Kidney (tissue), 14 donors: ENCODE data around the gene RND3. TPM values are rescaled to one million over a fixed set of nuclear protein-coding genes. Genes with fewer than 3 reads are reported as not detected.

ENCODE experiments used
- DNase-seq, 5 donors: peaks; one replicate each; pipeline ENCODE4 v3.0.0-alpha.2; 2013 to 2020
- FAIRE-seq: peaks from 2 replicates; lab custom pipeline; 2012; peaks lifted over from hg19 to GRCh38; lab: Jason Lieb, UNC
- H3K27ac ChIP-seq, 2 donors: one replicate each; pipeline ENCODE4 v1.7.0; 2013; ENCODE audit warnings: low read depth in 2 of 2, low read length in 2 of 2, inconsistent platforms in 1 of 2
- H3K27me3 ChIP-seq: one replicate; pipeline ENCODE4 v1.7.1; 2013; ENCODE audit warnings: low read length, inconsistent platforms; ENCODE audit not compliant: control insufficient read depth, insufficient read depth
- H3K36me3 ChIP-seq, 3 donors: one replicate each; pipeline versions ENCODE4 v1.7.0 to v1.7.1; 2013; ENCODE audit warnings: low read length in 3 of 3, control low read depth in 1 of 3, inconsistent platforms in 1 of 3; ENCODE audit not compliant: insufficient read depth in 3 of 3, control insufficient read depth in 2 of 3
- H3K4me1 ChIP-seq, 3 donors: one replicate each; pipeline versions ENCODE4 v1.7.0 to v1.7.1; 2013; ENCODE audit warnings: low read length in 3 of 3, inconsistent platforms in 1 of 3, low read depth in 1 of 3; ENCODE audit not compliant: control insufficient read depth in 2 of 3, insufficient read depth in 2 of 3
- H3K4me3 ChIP-seq, 3 donors: one replicate each; pipeline versions ENCODE4 v1.7.0 to v1.8.1; 2013; ENCODE audit warnings: low read length in 3 of 3, control low read depth in 1 of 3, inconsistent platforms in 1 of 3
- H3K9ac ChIP-seq, 3 donors: one replicate each; pipeline versions ENCODE4 v1.7.0 to v1.7.1; 2013; ENCODE audit warnings: low read length in 3 of 3, control low read depth in 1 of 3, inconsistent platforms in 1 of 3
- H3K9me3 ChIP-seq, 3 donors: one replicate each; pipeline versions ENCODE4 v1.7.0 to v1.7.1; 2013; ENCODE audit warnings: low read length in 3 of 3, control low read depth in 1 of 3, inconsistent platforms in 1 of 3; ENCODE audit not compliant: control insufficient read depth in 2 of 3, insufficient read depth in 1 of 3
- intact Hi-C: fragments of 100-400 bp; cut with DNase I; formaldehyde crosslinking; loops from one replicate; pipeline ENCODE4 v1.11.1; 2022
- polyA plus RNA-seq: library from polyadenylated mRNA; stranded (reverse); fragments of 350-450 nt; fragmentation: Illumina TruSeq; extraction: RNeasy Lipid Tissue Mini Kit (QIAGEN cat#74804); gene quantifications from one replicate; pipeline ENCODE4 v1.2.3, GENCODE V29; 2014; ENCODE audit warnings: low read depth, low replicate concordance; ENCODE audit not compliant: insufficient read depth
- total RNA-seq: library from RNA; stranded (reverse); fragmentation: NEBNext Ultra II Directional; extraction: Animal tissue kit (Norgen Biotek cat#: 25700); gene quantifications from one replicate; pipeline ENCODE4 v1.2.1, GENCODE V29; 2021
- TF ChIP-seq, protein P1 (sequence below): IDR thresholded peaks from 3 replicates; pipeline ENCODE4 v1.5.1; 2012; ENCODE audit warnings: mild to moderate bottlenecking, moderate library complexity, borderline replicate concordance; ENCODE audit not compliant: insufficient read depth; ENCODE audit errors: extremely low read depth
- donor health status: control.
- donor health status: control.
- donor health status: control.
- donor health status: control.
- donor health status: control.
- donor health status: DM: yes; HTN: yes; CAD: no.
- donor health status: Normal renal cell carcinoma (clear cell type).

RND3 gene
- total and polyA plus RNA-seq, 2 donors from 2014 or later, result 6.5 to 26.1 TPM

DNA sequence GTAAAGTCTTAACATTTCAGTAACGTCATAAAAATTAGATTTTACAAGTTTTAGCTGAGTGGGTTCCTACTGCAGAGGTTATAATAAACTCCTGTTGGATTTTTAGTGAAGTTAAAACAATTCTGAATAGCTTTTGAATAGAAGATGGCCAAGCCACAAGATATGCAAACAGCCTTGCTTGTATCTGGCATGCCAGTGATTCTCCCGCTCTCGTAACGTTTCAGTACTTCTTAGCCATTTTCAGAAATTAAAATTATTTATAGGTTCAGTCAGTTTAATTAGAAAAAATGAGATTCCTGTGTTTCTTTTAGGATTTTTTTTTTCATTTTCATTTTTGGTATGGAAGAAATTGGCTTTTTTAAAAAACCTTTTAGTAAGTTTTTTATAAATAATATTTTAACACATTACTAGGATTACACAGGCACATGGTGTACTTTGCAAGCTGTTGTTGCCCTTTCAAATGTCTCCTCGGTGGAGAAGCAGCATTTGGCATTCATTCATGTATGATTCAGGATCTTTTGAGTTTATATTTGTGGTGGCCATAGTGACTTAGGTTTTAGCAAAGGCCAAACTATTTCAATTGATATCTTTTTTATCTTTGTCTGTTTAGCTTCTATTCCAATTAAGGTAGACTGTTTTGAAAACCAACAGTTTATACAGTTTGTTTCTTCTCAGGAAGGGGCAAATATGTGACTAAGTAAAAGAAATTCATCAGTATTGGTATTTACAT, 30.6 kb upstream of the RND3 start:
- intact Hi-C loops, result no loop called here
- FAIRE-seq (no peak), DNase-seq (no peak)
- H3K9ac ChIP-seq, result no peak overlapping the region
- no peak overlapping the region for H3K27ac ChIP-seq
- TF ChIP-seq, protein P1, sequence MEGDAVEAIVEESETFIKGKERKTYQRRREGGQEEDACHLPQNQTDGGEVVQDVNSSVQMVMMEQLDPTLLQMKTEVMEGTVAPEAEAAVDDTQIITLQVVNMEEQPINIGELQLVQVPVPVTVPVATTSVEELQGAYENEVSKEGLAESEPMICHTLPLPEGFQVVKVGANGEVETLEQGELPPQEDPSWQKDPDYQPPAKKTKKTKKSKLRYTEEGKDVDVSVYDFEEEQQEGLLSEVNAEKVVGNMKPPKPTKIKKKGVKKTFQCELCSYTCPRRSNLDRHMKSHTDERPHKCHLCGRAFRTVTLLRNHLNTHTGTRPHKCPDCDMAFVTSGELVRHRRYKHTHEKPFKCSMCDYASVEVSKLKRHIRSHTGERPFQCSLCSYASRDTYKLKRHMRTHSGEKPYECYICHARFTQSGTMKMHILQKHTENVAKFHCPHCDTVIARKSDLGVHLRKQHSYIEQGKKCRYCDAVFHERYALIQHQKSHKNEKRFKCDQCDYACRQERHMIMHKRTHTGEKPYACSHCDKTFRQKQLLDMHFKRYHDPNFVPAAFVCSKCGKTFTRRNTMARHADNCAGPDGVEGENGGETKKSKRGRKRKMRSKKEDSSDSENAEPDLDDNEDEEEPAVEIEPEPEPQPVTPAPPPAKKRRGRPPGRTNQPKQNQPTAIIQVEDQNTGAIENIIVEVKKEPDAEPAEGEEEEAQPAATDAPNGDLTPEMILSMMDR, result no peak
- H3K4me3 ChIP-seq, result no peak overlapping the region
- H3K36me3 ChIP-seq, result no peaks in the 10 kb centered on the region
- H3K27me3 ChIP-seq, result no peaks in the 10 kb centered on the region
- no peaks in the 10 kb centered on the region for H3K9me3 ChIP-seq
- no peaks in the 10 kb centered on the region for H3K4me1 ChIP-seq

DNA sequence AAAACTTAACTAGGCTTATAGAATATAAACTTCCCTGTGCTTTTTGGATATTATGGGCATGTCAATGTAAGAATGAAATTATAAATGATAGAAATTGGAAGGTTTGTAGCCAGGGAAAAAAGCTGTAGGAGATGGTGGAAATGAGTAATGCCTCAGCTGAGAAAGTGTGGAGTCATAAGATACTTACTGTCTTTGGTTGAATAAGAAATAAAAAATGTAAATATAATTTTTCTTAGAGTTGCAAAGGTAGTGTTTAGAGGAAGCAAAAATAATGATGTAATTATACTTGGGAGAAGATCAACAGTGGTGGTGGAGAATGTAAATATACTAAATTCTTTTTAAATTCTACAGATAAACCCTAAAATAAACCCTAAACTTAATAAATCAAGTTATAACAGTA, 26.2 kb upstream of the RND3 start:
- DNase-seq, result no peak
- H3K36me3 ChIP-seq, result no peaks in the 10 kb centered on the region
- FAIRE-seq, result no peak
- H3K4me1 ChIP-seq, result no peaks in the 10 kb centered on the region
- H3K9me3 ChIP-seq, result no peaks in the 10 kb centered on the region
- TF ChIP-seq, protein P1, result no peak
- intact Hi-C loops, result no loop called here
- no peak overlapping the region for H3K4me3 ChIP-seq
- H3K27me3 ChIP-seq, result no peaks in the 10 kb centered on the region
- H3K9ac ChIP-seq, result no peak overlapping the region
- no peak overlapping the region for H3K27ac ChIP-seq

DNA sequence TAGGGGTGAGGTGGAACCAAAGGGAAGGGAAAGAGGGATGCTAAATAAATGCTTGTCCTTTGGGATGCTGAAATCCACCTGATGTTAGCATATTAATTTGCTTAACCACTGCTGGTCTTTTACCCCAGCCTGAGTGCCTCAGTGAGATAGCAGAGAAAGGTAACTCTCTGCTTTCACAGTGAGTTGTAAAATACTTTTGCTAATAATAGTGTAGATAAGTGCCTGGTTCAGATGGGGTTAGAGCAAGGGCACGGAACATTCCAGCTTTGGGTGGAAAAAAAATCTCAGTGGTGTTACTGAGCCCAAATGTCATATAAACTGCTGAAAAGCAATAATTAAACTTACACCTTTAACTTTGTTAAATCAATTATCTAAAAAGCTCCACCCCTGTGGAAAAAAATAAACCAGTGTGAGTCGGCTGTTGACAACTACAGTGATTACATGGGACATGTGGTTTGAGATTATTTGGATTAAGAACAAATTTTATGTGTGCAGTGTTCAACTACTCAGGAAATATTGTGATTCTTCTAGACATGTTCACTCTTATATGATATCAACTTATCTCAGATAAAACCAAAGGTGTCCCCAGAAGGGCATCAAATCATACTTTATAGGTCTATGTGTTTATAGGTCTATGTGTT, 21.1 kb upstream of the RND3 start:
- TF ChIP-seq, protein P1, result no peak
- no peak for DNase-seq
- no peaks in the 10 kb centered on the region for H3K4me1 ChIP-seq
- no peak overlapping the region for H3K4me3 ChIP-seq
- H3K9me3 ChIP-seq, result no peaks in the 10 kb centered on the region
- no peak for FAIRE-seq
- H3K27me3 ChIP-seq, result no peaks in the 10 kb centered on the region
- intact Hi-C loops, result no loop called here
- H3K9ac ChIP-seq, result no peak overlapping the region
- H3K36me3 ChIP-seq, result no peaks in the 10 kb centered on the region
- H3K27ac ChIP-seq, result no peak overlapping the region
